ENCODE data around the gene UBN2.
A peak's percentile ranks its signal among the peaks of the same experiment; 100 is the strongest.

GRCh38 chr7:139341776-139342226 is 110.8 kb downstream of the UBN2 start:
- TF ChIP-seq POLR2AphosphoS5 (IDR thresholded peaks at IDR 0.05; ENCODE audit: low read depth, low read length) (no peak), POLR2A (IDR thresholded peaks at IDR 0.05; ENCODE audit: low read depth, low read length) (peak; percentile 15; the same call in 1 of the 2 replicates), TAF1 (IDR thresholded peaks at IDR 0.05; ENCODE audit: low read depth, low read length) (no peak), SPI1 (IDR thresholded peaks at IDR 0.05; ENCODE audit: low read depth, low read length) (no peak), POU2F2 (IDR thresholded peaks at IDR 0.05; ENCODE audit: low read depth, low read length) (no peak), PAX5 (IDR thresholded peaks at IDR 0.05; ENCODE audit: insufficient read depth, low read length, severe bottlenecking) (no peak)
